Stimulated activated CD8-positive, alpha-beta memory T cell treated with anti-CD3 and anti-CD28 coated beads, Interleukin-12 subunit alpha, Interleukin-12 subunit beta, amount 100 ng/mL, for 4 hours (primary cell): ENCODE measurements around the gene SOCS4.
"Not testable (repeated sequence)": the region's sequence is repeated elsewhere in the genome, so short reads cannot be mapped to it uniquely, and the experiment has no call there.

Experiments
- DNase-seq: peaks from one replicate; pipeline ENCODE4 v3.0.0-alpha.2; 2020; ENCODE audit warnings: low read depth

SOCS4 gene

GRCh38 chr14:55052269-55052930, 25.4 kb downstream of the SOCS4 start:
- DNase-seq: no peak

- no peak for DNase-seq
Measured at GRCh38 chr14:55053018-55053417, 26.0 kb downstream of the SOCS4 start.

GRCh38 chr14:55053500-55053899, 26.5 kb downstream of the SOCS4 start:
- no peak for DNase-seq

- no peak for DNase-seq
Measured at GRCh38 chr14:55054098-55054497, 27.1 kb downstream of the SOCS4 start.

GRCh38 chr14:55057919-55058318, 30.9 kb downstream of the SOCS4 start:
- no peak for DNase-seq

- DNase-seq: no peak
Measured at GRCh38 chr14:55059333-55059732, 32.3 kb downstream of the SOCS4 start.

- DNase-seq: no peak
Measured at GRCh38 chr14:55062517-55063351, 35.7 kb downstream of the SOCS4 start.

GRCh38 chr14:55064896-55065295, 37.9 kb downstream of the SOCS4 start:
- DNase-seq: not testable (repeated sequence)

- no peak for DNase-seq
Measured at GRCh38 chr14:55065411-55065810, 38.4 kb downstream of the SOCS4 start.

GRCh38 chr14:55066223-55066622, 39.2 kb downstream of the SOCS4 start:
- no peak for DNase-seq

- no peak for DNase-seq
Measured at GRCh38 chr14:55070981-55071411, 44.0 kb downstream of the SOCS4 start.

- DNase-seq: no peak
Measured at GRCh38 chr14:55071870-55072640, 45.0 kb downstream of the SOCS4 start.

- no peak for DNase-seq
Measured at GRCh38 chr14:55073856-55074255, 46.8 kb downstream of the SOCS4 start.

GRCh38 chr14:55074662-55075061, 47.6 kb downstream of the SOCS4 start:
- no peak for DNase-seq

- DNase-seq: no peak
Measured at GRCh38 chr14:55075628-55076175, 48.7 kb downstream of the SOCS4 start.

GRCh38 chr14:55077170-55078151, 50.4 kb downstream of the SOCS4 start:
- no peak for DNase-seq

- not testable (repeated sequence) for DNase-seq
Measured at GRCh38 chr14:55079961-55080360, 52.9 kb downstream of the SOCS4 start.

GRCh38 chr14:55084401-55085059, 57.5 kb downstream of the SOCS4 start:
- no peak for DNase-seq

- DNase-seq: no peak
Measured at GRCh38 chr14:55085060-55085660, 58.1 kb downstream of the SOCS4 start.

- no peak for DNase-seq
Measured at GRCh38 chr14:55086938-55087337, 59.9 kb downstream of the SOCS4 start.
